Ovary (tissue), 3 donors: Measurements from ENCODE around the gene CAPN8.

Experiments
- EP300 ChIP-seq: sonication (generic); formaldehyde crosslinking; IDR thresholded peaks from one replicate; pipeline ENCODE4 v1.6.1; 2017; ENCODE audit warnings: antibody characterized with exemption
- POLR2A ChIP-seq: fragments of 450-650 bp; IDR thresholded peaks from one replicate; pipeline ENCODE4 v1.6.1; 2017; ENCODE audit warnings: antibody characterized with exemption, mild to moderate bottlenecking, moderate library complexity
- TF ChIP-seq, protein P1 (sequence below), 3 donors: fragments of 450-650 bp in 2 of 3; fragments of 200-600 bp in 1 of 3; IDR thresholded peaks; one replicate each; pipeline versions ENCODE4 v1.5.1 to v1.8.0; 2016 to 2022; ENCODE audit warnings: antibody characterized with exemption in 3 of 3, mild to moderate bottlenecking in 1 of 3
- donor health status: DM: no; HTN: no; CAD: no.

DNA sequence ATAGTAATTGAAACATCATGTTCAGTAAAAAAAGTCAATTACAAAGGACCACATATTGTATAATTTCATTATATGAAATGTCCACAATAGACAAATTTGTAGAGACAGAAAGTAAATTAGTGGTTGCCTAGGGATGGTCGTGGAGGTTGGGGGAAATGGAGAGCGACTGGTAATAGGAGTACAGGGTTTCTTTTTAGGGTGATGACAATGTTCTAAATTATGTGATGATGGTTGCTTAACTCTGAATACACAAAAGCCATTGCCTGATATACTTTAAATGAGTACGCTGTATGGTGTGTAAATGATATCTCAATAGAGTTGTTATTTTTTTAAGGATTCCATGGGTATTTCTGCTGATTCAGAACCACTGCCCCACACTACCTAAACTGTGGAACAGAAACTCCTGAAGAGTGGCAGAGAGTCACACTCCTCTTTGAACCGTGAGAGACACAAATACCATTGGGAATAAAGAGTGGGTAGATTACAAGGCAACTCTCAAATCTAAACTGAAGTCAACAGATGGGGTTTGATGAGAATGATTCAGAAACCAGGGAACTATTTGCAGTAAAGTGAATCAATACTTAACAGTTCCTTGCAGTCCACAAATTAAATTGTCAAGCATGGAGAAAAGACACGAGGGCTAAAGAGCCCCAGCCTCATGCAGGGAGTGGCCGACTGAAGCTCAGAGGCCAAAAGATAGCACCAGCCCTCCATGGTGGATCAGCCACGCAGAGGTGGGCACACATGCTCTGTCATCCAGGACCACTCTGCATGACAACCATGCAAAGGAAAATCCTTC is 118.0 kb downstream of the CAPN8 start:
- TF ChIP-seq EP300 = no peak
- TF ChIP-seq, protein P1, sequence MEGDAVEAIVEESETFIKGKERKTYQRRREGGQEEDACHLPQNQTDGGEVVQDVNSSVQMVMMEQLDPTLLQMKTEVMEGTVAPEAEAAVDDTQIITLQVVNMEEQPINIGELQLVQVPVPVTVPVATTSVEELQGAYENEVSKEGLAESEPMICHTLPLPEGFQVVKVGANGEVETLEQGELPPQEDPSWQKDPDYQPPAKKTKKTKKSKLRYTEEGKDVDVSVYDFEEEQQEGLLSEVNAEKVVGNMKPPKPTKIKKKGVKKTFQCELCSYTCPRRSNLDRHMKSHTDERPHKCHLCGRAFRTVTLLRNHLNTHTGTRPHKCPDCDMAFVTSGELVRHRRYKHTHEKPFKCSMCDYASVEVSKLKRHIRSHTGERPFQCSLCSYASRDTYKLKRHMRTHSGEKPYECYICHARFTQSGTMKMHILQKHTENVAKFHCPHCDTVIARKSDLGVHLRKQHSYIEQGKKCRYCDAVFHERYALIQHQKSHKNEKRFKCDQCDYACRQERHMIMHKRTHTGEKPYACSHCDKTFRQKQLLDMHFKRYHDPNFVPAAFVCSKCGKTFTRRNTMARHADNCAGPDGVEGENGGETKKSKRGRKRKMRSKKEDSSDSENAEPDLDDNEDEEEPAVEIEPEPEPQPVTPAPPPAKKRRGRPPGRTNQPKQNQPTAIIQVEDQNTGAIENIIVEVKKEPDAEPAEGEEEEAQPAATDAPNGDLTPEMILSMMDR (IDR thresholded peaks at IDR 0.05) = no peak
- no peak for TF ChIP-seq POLR2A
